Right forelimb (tissue), 1 donor: ENCODE results near the gene HCN2.
"Not testable (repeated sequence)": the region's sequence is repeated elsewhere in the genome, so short reads cannot be mapped to it uniquely, and the experiment has no call there.

Experiments
- DNase-seq: peaks from one replicate; pipeline ENCODE4 v3.0.0-alpha.2; 2018

HCN2 gene

DNA sequence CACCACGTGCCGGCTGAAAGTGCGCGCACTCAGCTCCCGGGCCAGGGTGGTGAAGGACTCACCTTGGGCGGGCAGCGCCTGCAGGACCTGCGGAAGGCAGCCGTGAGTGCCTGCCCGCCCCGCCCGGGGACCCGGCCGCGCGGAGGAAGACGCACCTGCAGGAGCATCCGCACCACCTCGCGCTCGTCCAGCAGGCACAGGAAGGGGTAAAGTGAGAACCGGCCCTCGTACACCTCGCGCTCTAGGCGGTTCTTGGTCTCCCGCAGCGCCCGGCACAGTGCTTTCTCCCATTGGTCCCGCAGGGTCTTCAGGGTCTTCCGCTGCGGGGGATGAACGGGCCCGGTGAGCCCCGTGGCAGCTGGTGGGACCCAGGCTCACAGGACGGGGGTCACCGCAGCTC is 33.0 kb downstream of the HCN2 start:
- no peak for DNase-seq

DNA sequence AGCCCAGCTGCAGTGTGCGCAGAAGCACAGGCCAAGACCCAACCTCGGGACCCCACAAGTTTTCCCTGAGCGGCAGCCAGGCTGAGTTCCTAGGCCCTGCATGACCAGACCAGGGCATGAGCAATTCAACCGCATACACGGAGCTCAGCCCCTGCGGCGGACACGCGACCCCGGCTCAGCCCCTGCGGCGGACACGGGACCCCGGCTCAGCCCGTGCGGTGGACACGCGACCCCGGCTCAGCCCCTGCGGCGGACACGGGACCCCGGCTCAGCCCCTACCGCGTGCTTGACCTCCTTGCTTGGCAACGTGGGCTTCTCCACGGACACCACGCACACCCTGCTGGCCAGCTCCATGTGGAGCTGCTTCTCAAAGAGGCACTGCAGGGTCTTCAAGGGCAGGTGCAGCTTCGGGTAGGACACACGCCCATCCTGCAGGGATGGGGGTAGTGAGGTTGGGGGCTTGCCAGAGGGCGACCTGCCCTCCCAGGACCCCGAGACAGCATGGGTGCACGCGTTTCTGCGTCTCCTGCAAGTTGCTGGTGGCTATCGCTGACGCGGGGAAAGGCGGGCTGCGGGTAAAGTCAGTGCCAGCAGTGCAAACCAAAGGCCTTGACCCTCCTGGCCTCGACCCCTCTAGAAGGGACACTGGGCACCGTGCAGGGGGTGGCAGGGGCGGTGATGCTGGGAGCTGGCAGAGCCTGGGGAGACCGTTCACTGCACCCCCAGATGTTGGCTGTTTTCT is 33.7 kb downstream of the HCN2 start:
- DNase-seq: no peak

DNA sequence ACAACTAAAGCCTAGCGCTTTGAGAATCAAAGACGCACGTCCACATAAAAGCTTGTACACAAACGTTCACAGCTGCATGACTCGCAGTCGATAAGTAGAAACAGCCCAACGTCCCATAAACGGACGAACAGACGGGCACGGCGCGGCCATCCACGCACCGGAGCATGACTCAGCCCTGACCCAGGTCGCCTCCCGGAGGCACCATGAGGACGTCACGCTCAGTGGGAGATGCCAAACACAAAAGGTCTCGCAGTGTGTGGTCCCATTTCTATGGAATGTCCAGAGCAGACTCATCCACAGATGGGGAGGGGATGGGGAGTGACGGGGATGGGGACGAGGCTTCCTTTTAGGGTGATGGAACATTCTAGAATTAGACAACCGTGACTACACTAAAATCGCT is 34.3 kb downstream of the HCN2 start:
- no peak for DNase-seq

GRCh38 chr19:624433-625109 is 34.9 kb downstream of the HCN2 start:
- no peak for DNase-seq

GRCh38 chr19:625257-625656 is 35.6 kb downstream of the HCN2 start:
- no peak for DNase-seq

- DNase-seq: not testable (repeated sequence)
Measured at GRCh38 chr19:626566-626965, 36.9 kb downstream of the HCN2 start.

DNA sequence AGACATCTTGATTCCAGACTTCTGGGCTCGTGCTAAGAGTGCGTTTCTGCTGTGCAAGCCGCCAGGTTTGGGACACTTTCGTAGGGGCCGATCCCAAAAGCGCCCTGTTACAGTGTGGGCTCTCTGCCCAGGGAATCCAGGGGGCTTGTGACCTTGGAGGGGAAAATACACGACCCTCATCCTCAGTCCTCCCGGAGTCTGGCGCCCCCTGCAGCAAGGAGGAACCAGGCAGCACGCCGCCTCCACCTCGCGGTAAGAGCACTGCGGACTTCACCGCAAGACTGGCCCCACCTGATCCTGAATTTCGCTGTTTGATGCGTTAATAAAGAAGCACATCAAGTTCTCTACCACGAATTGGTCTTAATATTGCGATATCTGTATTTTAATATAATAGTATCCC is 38.5 kb downstream of the HCN2 start:
- no peak for DNase-seq

DNA sequence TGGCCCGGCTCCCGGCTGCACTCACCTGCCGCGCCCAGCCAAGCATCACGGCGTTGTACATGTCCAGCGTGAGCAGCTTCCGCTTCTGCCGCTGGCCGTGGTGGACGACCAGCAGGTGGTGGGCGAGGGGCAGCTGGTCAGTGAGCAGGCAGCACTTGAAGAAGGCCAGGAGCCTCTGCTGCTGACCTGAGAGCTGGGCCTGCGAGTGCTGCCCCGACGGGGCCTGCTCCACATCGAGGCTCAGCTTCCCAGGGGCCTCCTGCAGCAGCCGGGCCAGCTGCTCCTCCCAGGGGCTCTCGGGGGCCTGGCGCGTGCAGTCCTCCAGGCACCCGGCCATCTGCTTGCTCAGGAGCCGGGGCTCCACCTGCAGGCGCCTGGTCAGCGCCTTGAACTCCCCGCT is 39.8 kb downstream of the HCN2 start:
- not testable (repeated sequence) for DNase-seq

DNA sequence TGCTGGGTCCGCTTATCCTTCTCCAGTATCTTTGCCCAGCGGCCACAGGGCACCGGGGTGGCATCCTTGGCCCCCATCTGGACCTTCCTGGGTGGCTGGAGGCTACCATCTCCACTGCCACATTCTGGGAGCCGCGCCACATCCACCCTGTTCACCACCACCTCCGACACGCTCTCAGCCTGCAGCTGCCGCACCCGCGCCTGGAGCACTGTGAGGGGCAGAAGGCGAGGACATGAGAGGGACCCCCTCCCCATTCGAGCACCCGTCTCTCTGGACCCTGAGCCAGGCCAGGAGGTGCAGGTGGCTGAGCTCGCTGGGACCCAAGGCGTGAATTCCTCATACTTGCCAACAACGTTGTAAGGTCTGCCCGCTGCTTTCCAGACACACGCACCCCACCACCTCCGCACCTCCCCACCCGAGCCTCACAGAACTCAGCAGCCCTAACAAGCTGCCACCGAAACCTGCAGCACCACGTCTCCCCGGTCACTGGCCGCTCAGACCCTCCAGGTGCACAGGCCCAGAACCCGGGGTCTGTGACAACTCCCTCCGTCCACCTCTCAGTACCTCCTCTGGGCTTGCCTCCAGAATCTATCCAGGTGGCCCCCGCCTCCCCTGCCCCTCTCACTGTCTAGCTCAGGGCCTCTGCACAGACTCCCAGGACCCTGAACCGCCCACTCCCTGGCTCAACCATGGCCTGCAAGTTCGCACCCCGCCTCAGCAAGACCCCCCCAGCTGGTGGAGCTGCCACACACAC is 40.5 kb downstream of the HCN2 start:
- DNase-seq: no peak

DNA sequence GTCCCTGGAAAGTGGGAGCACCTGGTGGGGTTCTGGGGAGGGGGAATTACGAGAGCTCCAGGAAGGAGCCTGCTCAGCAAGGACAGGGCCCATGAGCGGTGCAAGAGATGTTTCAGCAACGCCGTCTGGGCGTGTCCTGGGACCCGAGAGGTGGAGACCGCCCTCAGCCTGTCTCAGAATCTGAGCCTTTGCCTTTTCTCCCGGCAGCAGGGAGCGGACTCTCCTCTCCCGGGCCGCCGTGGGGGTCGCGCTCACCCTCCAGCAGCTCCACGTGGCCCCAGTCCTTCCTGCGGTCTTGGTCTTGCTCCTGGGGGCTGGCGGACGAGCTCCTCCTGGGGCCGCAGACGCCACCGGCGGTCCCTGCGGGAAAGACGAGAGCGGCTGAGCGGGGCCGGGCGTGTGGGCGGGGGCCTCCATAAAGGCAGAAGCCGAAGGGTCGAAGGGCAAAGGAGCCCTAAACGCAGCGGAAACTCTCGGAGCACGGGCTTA is 42.9 kb downstream of the HCN2 start:
- no peak for DNase-seq

GRCh38 chr19:633068-633785 is 43.5 kb downstream of the HCN2 start, which contains the start of gene POLRMT:
TSS of gene POLRMT (minus strand) at chr19:633537. CDS start at chr19:633512, 25 bp downstream.
- DNase-seq: peak; percentile 98

GRCh38 chr19:633786-634639 is 44.3 kb downstream of the HCN2 start:
- no peak for DNase-seq

GRCh38 chr19:634975-635652 is 45.4 kb downstream of the HCN2 start:
- DNase-seq: no peak

DNA sequence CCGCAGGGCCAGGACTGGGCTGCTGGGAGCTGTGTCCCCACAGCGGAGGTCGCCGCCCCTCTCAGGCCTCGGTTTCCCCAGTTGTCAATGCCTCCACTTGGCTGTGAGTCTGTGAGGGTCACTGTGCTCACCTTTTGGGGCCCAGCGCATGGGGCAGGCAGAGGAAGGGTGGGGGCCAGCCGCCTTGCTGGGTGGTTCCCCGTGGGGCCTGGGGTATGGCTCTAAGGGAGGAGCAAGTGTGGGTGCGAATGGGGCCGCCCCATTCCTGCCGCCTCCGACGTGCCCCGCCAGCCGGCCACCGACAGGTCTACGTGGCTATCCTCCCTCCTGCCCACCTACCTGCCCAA is 49.2 kb downstream of the HCN2 start:
- DNase-seq: no peak

GRCh38 chr19:639253-640160 is 49.8 kb downstream of the HCN2 start, which contains the start of gene FGF22:
TSS of gene FGF22 (plus strand) at chr19:639879. CDS start at chr19:639926, 47 bp downstream.
- peak; percentile 94 for DNase-seq

- DNase-seq: no peak
Measured at GRCh38 chr19:640161-640558, 50.5 kb downstream of the HCN2 start.

GRCh38 chr19:640606-641189 is 51.0 kb downstream of the HCN2 start:
- DNase-seq: no peak

- no peak for DNase-seq
Measured at GRCh38 chr19:641702-642101, 52.0 kb downstream of the HCN2 start.
